ENCODE data around the gene AGMO. TPM values are rescaled to one million over a fixed set of nuclear protein-coding genes. Genes with fewer than 3 reads are reported as not detected.
A peak's percentile ranks its signal among the peaks of the same experiment; 100 is the strongest.

AGMO gene
- total and polyA plus RNA-seq, 2 donors (not counting 1 experiment from before 2014, with no cell fraction given): 0.06 TPM; not detected in 1

DNA sequence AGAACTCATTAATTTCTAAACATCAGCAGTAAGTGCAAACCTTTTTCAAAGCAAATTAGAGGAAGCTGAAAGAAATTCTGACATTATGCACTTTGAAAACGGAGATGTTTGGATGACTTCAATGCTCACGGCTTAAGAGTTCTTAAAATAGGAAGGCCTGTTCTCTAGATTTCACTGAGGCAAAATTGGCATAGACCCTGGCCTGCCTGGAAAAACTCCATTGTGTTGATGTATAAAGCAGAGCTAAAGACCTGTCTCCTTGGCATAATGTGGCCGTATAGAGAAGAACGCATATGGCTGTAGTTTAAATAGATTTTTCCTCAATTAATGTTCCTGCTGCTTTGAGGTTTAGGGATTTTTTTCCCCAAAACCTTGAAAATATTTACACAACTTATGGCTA, 24.5 kb upstream of the AGMO start:
- Histone ChIP-seq H3K27me3 (ENCODE audit: control insufficient read depth, insufficient read depth, low read length) (no peaks in the 10 kb centered on the region), H3K4me2 (ENCODE audit: extremely low read depth, insufficient read depth, low read length) (no peak overlapping the region), H3K36me3 (ENCODE audit: control insufficient read depth, insufficient read depth, low read length) (no peaks in the 10 kb centered on the region), H3K4me3 (replicated peaks in 1 of 4; ENCODE audit: control extremely low read depth in 1 of 4, insufficient read depth in 1 of 4, low read depth in 3 of 4, low read length in 4 of 4) (no peak overlapping the region), H4K20me1 (ENCODE audit: control insufficient read depth, extremely low read depth, insufficient read depth, low read length) (peaks cover under 1% of the 10 kb centered on the region), H3K4me1 (ENCODE audit: control insufficient read depth, extremely low read depth, insufficient read depth, low read length) (no peaks in the 10 kb centered on the region), H2AFZ (ENCODE audit: low read length) (no peak overlapping the region), H3K9me3 (ENCODE audit: control insufficient read depth, insufficient read depth, low read depth, low read length) (no peaks in the 10 kb centered on the region), H3K9ac (ENCODE audit: insufficient read depth, low read length) (no peak overlapping the region), H3K79me2 (ENCODE audit: control insufficient read depth, insufficient read depth, low read length) (no peaks in the 10 kb centered on the region), H3K27ac (ENCODE audit: insufficient read depth, low read length) (no peak overlapping the region)
- no peak for TF ChIP-seq EZH2 (IDR thresholded peaks at IDR 0.05; ENCODE audit: low read length, missing control alignments)
- TF ChIP-seq, protein P1, sequence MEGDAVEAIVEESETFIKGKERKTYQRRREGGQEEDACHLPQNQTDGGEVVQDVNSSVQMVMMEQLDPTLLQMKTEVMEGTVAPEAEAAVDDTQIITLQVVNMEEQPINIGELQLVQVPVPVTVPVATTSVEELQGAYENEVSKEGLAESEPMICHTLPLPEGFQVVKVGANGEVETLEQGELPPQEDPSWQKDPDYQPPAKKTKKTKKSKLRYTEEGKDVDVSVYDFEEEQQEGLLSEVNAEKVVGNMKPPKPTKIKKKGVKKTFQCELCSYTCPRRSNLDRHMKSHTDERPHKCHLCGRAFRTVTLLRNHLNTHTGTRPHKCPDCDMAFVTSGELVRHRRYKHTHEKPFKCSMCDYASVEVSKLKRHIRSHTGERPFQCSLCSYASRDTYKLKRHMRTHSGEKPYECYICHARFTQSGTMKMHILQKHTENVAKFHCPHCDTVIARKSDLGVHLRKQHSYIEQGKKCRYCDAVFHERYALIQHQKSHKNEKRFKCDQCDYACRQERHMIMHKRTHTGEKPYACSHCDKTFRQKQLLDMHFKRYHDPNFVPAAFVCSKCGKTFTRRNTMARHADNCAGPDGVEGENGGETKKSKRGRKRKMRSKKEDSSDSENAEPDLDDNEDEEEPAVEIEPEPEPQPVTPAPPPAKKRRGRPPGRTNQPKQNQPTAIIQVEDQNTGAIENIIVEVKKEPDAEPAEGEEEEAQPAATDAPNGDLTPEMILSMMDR (conservative IDR thresholded peaks at IDR 0.05 in 1 of 2, IDR thresholded peaks at IDR 0.05 in 1 of 2; ENCODE audit: low read depth in 1 of 2, low read length in 2 of 2): no peak
- no peak for DNase-seq (ENCODE audit: low read depth in 2 of 2)

DNA sequence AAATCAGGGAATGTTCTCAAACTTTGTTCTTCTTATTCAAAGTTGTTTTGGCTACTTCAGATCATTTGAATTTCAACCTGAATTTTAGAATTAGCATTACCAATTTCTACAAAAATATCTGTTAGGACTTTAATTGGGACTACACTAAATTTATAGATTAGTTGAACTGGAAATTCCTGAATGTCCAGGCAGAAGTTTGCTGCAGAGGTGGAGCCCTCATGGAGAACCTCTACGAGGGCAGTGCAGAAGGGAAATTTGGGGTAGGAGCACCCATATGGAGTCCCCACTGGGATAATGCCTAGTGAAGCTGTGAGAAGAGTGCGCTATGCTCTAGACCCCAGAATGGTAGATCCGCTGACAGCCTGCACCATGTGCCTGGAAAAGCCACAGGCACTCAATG, 22.8 kb upstream of the AGMO start:
- Histone ChIP-seq H3K4me3 (replicated peaks in 1 of 4; ENCODE audit: control extremely low read depth in 1 of 4, insufficient read depth in 1 of 4, low read depth in 3 of 4, low read length in 4 of 4) (no peak overlapping the region), H3K36me3 (ENCODE audit: control insufficient read depth, insufficient read depth, low read length) (no peaks in the 10 kb centered on the region), H3K27ac (ENCODE audit: insufficient read depth, low read length) (no peak overlapping the region), H3K9ac (ENCODE audit: insufficient read depth, low read length) (no peak overlapping the region), H3K4me1 (ENCODE audit: control insufficient read depth, extremely low read depth, insufficient read depth, low read length) (no peaks in the 10 kb centered on the region), H3K9me3 (ENCODE audit: control insufficient read depth, insufficient read depth, low read depth, low read length) (no peaks in the 10 kb centered on the region), H4K20me1 (ENCODE audit: control insufficient read depth, extremely low read depth, insufficient read depth, low read length) (peaks cover 1% of the 10 kb centered on the region), H3K4me2 (ENCODE audit: extremely low read depth, insufficient read depth, low read length) (no peak overlapping the region), H3K27me3 (ENCODE audit: control insufficient read depth, insufficient read depth, low read length) (no peaks in the 10 kb centered on the region), H2AFZ (ENCODE audit: low read length) (no peak overlapping the region), H3K79me2 (ENCODE audit: control insufficient read depth, insufficient read depth, low read length) (no peaks in the 10 kb centered on the region)
- no peak for DNase-seq (ENCODE audit: low read depth in 2 of 2)
- TF ChIP-seq, protein P1 (conservative IDR thresholded peaks at IDR 0.05 in 1 of 2, IDR thresholded peaks at IDR 0.05 in 1 of 2; ENCODE audit: low read depth in 1 of 2, low read length in 2 of 2): no peak
- TF ChIP-seq EZH2 (IDR thresholded peaks at IDR 0.05; ENCODE audit: low read length, missing control alignments): no peak

DNA sequence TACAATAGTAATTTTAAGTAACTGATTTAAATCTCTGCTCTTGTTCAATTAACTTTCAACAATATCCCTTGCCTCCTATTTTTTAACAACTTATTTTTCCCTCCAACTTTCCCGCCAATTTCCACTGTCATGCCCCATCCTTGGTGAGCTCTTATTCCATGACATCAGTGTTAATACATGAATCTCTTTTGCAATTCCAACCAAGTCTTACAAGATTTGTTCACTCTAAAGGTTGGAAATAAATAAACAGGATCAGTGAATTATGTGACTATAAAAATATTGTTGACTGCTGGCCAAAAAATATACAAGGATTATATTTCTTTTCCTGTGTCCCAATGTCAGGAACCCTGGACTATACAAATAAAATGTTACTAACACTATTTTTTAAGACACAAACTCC, 21.0 kb upstream of the AGMO start:
- TF ChIP-seq EZH2 (IDR thresholded peaks at IDR 0.05; ENCODE audit: low read length, missing control alignments): no peak
- TF ChIP-seq, protein P1 (conservative IDR thresholded peaks at IDR 0.05 in 1 of 2, IDR thresholded peaks at IDR 0.05 in 1 of 2; ENCODE audit: low read depth in 1 of 2, low read length in 2 of 2): no peak
- H3K27ac ChIP-seq (ENCODE audit: insufficient read depth, low read length): no peak overlapping the region
- H3K27me3 ChIP-seq (ENCODE audit: control insufficient read depth, insufficient read depth, low read length): no peaks in the 10 kb centered on the region
- no peak overlapping the region for H3K4me3 ChIP-seq (replicated peaks in 1 of 4; ENCODE audit: control extremely low read depth in 1 of 4, insufficient read depth in 1 of 4, low read depth in 3 of 4, low read length in 4 of 4)
- DNase-seq (ENCODE audit: low read depth in 2 of 2): peak in 1 of 2 donors; percentile 55
- no peak overlapping the region for H3K9ac ChIP-seq (ENCODE audit: insufficient read depth, low read length)
- H3K36me3 ChIP-seq (ENCODE audit: control insufficient read depth, insufficient read depth, low read length): no peaks in the 10 kb centered on the region
- peaks cover 1% of the 10 kb centered on the region for H4K20me1 ChIP-seq (ENCODE audit: control insufficient read depth, extremely low read depth, insufficient read depth, low read length)
- H3K9me3 ChIP-seq (ENCODE audit: control insufficient read depth, insufficient read depth, low read depth, low read length): no peaks in the 10 kb centered on the region
- no peak overlapping the region for H3K4me2 ChIP-seq (ENCODE audit: extremely low read depth, insufficient read depth, low read length)
- H3K4me1 ChIP-seq (ENCODE audit: control insufficient read depth, extremely low read depth, insufficient read depth, low read length): no peaks in the 10 kb centered on the region
- H2AFZ ChIP-seq (ENCODE audit: low read length): no peak overlapping the region
- H3K79me2 ChIP-seq (ENCODE audit: control insufficient read depth, insufficient read depth, low read length): no peaks in the 10 kb centered on the region
